ENCODE data around the gene RHOT2. TPM values are rescaled to one million over a fixed set of nuclear protein-coding genes. Genes with fewer than 3 reads are reported as not detected.

RHOT2 gene
- polyA plus RNA-seq, 1 donor (not counting 4 experiments of a cell fraction or from before 2014, with no cell fraction given): 58.7 TPM

DNA sequence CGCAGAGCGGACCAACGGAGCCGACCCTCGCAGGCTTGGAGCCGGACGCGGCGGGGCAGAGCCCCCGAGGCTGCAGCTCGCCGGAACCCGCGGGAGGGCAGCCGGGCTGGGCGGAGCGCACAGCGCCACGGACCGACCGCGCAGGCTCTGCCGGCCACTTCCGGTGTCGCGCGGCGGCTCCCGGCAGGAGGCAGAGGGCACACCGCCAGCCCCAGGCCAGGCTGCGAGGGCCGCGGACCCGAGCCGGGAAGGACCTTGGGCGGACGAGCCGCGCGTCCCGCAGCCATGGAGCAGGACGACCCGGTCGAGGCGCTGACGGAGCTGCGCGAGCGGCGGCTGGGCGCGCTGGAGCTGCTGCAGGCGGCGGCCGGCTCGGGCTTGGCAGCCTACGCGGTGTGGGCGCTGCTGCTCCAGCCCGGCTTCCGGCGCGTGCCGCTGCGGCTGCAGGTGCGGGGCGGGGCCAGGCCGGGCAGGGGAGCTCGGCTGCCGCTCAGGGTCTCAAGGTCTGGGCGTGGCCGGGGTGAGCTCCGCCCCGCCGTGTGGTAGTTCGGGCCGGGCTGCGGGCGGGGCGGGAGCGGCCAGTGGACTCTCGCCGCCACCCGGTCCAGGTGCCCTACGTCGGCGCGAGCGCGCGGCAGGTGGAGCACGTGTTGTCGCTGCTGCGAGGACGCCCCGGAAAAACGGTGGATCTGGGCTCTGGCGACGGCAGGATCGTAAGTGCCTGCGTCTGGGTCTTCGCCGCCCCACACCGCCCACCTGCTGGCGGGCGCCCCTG lies 53.2 kb downstream of the RHOT2 start, which contains the start of gene ANTKMT:
ANTKMT (plus strand) TSS at position 157 of the 775 bp plus-strand sequence; CDS start at position 286, 129 bp downstream.
- Histone ChIP-seq H3K4me2 (ENCODE audit: control insufficient read depth, extremely low read depth, insufficient read depth, low read depth, low read length) (peak within 1 kb of the TSS; percentile 76), H3K27ac (ENCODE audit: control insufficient read depth, insufficient read depth, low read length) (peak within 1 kb of the TSS; percentile 66), H3K9me3 (ENCODE audit: control insufficient read depth, low read depth, low read length) (no peaks in the 10 kb centered on the region), H3K27me3 (ENCODE audit: control insufficient read depth, extremely low read depth, insufficient read depth, low read length) (no peaks in the 10 kb centered on the region), H3K4me3 (ENCODE audit: control insufficient read depth in 2 of 3, extremely low read depth in 1 of 3, insufficient read depth in 2 of 3, low read depth in 1 of 3, low read length in 3 of 3) (peak within 1 kb of the TSS; percentile 60 to 83 (median 81)), H3K9ac (ENCODE audit: control insufficient read depth, extremely low read depth, insufficient read depth, low read length) (peak within 1 kb of the TSS; percentile 79), H3K79me2 (ENCODE audit: control insufficient read depth, insufficient read depth, low read length) (peaks cover 7% of the 10 kb centered on the region), H4K20me1 (ENCODE audit: control insufficient read depth, extremely low read depth, insufficient read depth, low read length) (peaks cover 5% of the 10 kb centered on the region), H2AFZ (ENCODE audit: control insufficient read depth, low read length) (peak within 1 kb of the TSS; percentile 73), H3K9me1 (ENCODE audit: control insufficient read depth, extremely low read depth, insufficient read depth, low read length) (peaks cover 2% of the 10 kb centered on the region), H3K36me3 (ENCODE audit: control insufficient read depth in 2 of 2, extremely low read depth in 1 of 2, insufficient read depth in 2 of 2, low read length in 2 of 2) (peaks cover 0 to 1% of the 10 kb centered on the region in 2 experiments), H3K4me1 (ENCODE audit: control insufficient read depth, extremely low read depth, insufficient read depth, low read length) (peaks cover 15% of the 10 kb centered on the region)
- FAIRE-seq (no peak), DNase-seq (ENCODE audit: low read depth, low spot score) (no peak)
- dilution Hi-C loops (cut with MboI; ENCODE audit: extremely low pct_ligation_motif_present, low sequenced_read_pairs): no loop called here
- no peak for TF ChIP-seq EZH2 (IDR thresholded peaks at IDR 0.05; ENCODE audit: low read length)
- TF ChIP-seq, protein P1, sequence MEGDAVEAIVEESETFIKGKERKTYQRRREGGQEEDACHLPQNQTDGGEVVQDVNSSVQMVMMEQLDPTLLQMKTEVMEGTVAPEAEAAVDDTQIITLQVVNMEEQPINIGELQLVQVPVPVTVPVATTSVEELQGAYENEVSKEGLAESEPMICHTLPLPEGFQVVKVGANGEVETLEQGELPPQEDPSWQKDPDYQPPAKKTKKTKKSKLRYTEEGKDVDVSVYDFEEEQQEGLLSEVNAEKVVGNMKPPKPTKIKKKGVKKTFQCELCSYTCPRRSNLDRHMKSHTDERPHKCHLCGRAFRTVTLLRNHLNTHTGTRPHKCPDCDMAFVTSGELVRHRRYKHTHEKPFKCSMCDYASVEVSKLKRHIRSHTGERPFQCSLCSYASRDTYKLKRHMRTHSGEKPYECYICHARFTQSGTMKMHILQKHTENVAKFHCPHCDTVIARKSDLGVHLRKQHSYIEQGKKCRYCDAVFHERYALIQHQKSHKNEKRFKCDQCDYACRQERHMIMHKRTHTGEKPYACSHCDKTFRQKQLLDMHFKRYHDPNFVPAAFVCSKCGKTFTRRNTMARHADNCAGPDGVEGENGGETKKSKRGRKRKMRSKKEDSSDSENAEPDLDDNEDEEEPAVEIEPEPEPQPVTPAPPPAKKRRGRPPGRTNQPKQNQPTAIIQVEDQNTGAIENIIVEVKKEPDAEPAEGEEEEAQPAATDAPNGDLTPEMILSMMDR (optimal IDR thresholded peaks at IDR 0.05 in 1 of 3, IDR thresholded peaks at IDR 0.05 in 1 of 3, conservative IDR thresholded peaks at IDR 0.05 in 1 of 3; ENCODE audit: extremely low read depth in 1 of 3, insufficient read depth in 2 of 3, low read length in 3 of 3): no peak

DNA sequence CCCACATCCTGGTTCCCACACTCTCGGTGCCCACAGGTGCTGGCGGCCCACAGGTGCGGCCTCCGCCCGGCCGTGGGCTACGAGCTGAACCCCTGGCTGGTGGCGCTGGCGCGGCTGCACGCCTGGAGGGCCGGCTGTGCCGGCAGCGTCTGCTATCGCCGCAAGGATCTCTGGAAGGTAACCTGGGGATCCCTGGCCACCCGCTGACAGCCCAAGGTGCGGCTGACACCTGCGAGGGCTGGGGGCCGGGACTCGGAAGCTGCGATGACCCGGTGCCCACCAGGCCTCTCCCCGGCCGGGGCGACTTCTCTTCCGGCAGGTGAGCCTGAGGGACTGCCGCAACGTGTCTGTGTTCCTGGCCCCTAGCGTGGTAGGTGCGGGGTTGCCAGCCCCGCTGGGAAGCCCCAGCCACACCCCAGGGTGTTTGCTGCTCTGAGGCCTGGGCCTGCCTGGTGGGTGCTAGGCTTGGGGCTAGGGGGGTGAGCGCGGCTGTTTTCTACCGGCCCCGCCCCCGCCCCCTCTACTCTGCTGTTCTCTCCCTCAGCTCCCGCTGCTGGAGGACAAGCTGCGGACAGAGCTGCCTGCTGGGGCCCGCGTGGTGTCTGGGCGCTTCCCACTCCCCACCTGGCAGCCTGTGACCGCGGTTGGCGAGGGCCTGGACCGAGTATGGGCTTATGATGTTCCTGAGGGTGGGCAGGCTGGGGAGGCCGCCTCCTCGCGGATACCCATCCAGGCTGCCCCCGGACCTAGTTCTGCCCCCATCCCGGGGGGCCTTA lies 54.0 kb downstream of the RHOT2 start:
- Histone ChIP-seq H3K36me3 (ENCODE audit: control insufficient read depth in 2 of 2, extremely low read depth in 1 of 2, insufficient read depth in 2 of 2, low read length in 2 of 2) (peaks cover 0 to 1% of the 10 kb centered on the region in 2 experiments), H3K4me2 (ENCODE audit: control insufficient read depth, extremely low read depth, insufficient read depth, low read depth, low read length) (peak overlapping the region; percentile 76), H3K9ac (ENCODE audit: control insufficient read depth, extremely low read depth, insufficient read depth, low read length) (no peak overlapping the region), H3K4me3 (ENCODE audit: control insufficient read depth in 2 of 3, extremely low read depth in 1 of 3, insufficient read depth in 2 of 3, low read depth in 1 of 3, low read length in 3 of 3) (peak overlapping the region; percentile 51 to 83 (median 81)), H3K27ac (ENCODE audit: control insufficient read depth, insufficient read depth, low read length) (no peak overlapping the region), H2AFZ (ENCODE audit: control insufficient read depth, low read length) (no peak overlapping the region), H3K9me1 (ENCODE audit: control insufficient read depth, extremely low read depth, insufficient read depth, low read length) (peaks cover 2% of the 10 kb centered on the region), H3K27me3 (ENCODE audit: control insufficient read depth, extremely low read depth, insufficient read depth, low read length) (no peaks in the 10 kb centered on the region), H4K20me1 (ENCODE audit: control insufficient read depth, extremely low read depth, insufficient read depth, low read length) (peaks cover 3% of the 10 kb centered on the region), H3K4me1 (ENCODE audit: control insufficient read depth, extremely low read depth, insufficient read depth, low read length) (peaks cover 15% of the 10 kb centered on the region), H3K9me3 (ENCODE audit: control insufficient read depth, low read depth, low read length) (no peaks in the 10 kb centered on the region), H3K79me2 (ENCODE audit: control insufficient read depth, insufficient read depth, low read length) (peaks cover under 1% of the 10 kb centered on the region)
- DNase-seq (ENCODE audit: low read depth, low spot score) (no peak), FAIRE-seq (no peak)
- TF ChIP-seq, protein P1 (optimal IDR thresholded peaks at IDR 0.05 in 1 of 3, IDR thresholded peaks at IDR 0.05 in 1 of 3, conservative IDR thresholded peaks at IDR 0.05 in 1 of 3; ENCODE audit: extremely low read depth in 1 of 3, insufficient read depth in 2 of 3, low read length in 3 of 3): no peak
- no peak for TF ChIP-seq EZH2 (IDR thresholded peaks at IDR 0.05; ENCODE audit: low read length)
- dilution Hi-C loops (cut with MboI; ENCODE audit: extremely low pct_ligation_motif_present, low sequenced_read_pairs): no loop called here

Measured in keratinocyte (primary cell).